PC-9 (cell line): ENCODE measurements around the gene ZNF516. TPM values are rescaled to one million over a fixed set of nuclear protein-coding genes. Genes with fewer than 3 reads are reported as not detected.

ENCODE experiments used
- BruUV-seq: library from RNA; stranded (reverse); fragments of 400-500 nt; replicated peaks from 2 replicates; lab custom pipeline; 2021; lab: Mats Ljungman, UMichigan
- CTCF ChIA-PET: fragments of 300-600 bp; sonication (Branson Sonifier 250); formaldehyde crosslinking; loops from one replicate; lab custom pipeline; 2022; ENCODE audit warnings: antibody characterized with exemption; lab: Charles Lee
- POLR2A ChIA-PET: fragments of 300-600 bp; sonication (Branson Sonifier 250); formaldehyde crosslinking; loops from one replicate; lab custom pipeline; 2022; ENCODE audit warnings: antibody characterized with exemption; ENCODE audit not compliant: unreplicated experiment; lab: Charles Lee
- DNase-seq, 2 experiments: peaks; one replicate each; pipeline versions ENCODE4 v3.0.0 to v3.0.0-alpha.2; 2015 to 2022; ENCODE audit warnings: mixed read lengths in 1 of 2
- H2AFZ ChIP-seq: fragments of 200-600 bp; sonication (generic); 2 replicates; pipeline ENCODE4 v1.8.1; 2017; ENCODE audit warnings: antibody characterized with exemption
- H3F3A ChIP-seq: fragments of 200-600 bp; sonication (generic); 2 replicates; pipeline ENCODE4 v1.8.1; 2017; ENCODE audit warnings: antibody characterized with exemption, mild to moderate bottlenecking, low read depth; ENCODE audit not compliant: insufficient read depth
- H3K27ac ChIP-seq: fragments of 200-600 bp; sonication (generic); 2 replicates; pipeline ENCODE4 v1.6.1; 2016; ENCODE audit warnings: mixed run types
- H3K27me3 ChIP-seq: fragments of 200-600 bp; sonication (generic); 2 replicates; pipeline ENCODE4 v1.6.1; 2016; ENCODE audit warnings: low read depth, mixed run types; ENCODE audit not compliant: insufficient read depth
- H3K36me3 ChIP-seq: fragments of 200-600 bp; sonication (generic); 2 replicates; pipeline ENCODE4 v1.6.1; 2016; ENCODE audit warnings: low read depth, mixed run types
- H3K4me1 ChIP-seq: fragments of 200-600 bp; sonication (generic); replicated peaks from 2 replicates; pipeline ENCODE4 v1.6.1; 2016; ENCODE audit warnings: mixed run types; ENCODE audit not compliant: insufficient read depth
- H3K4me2 ChIP-seq: fragments of 200-600 bp; sonication (generic); 2 replicates; pipeline ENCODE4 v1.6.1; 2017; ENCODE audit warnings: mixed run types
- H3K4me3 ChIP-seq: fragments of 200-600 bp; sonication (generic); 2 replicates; pipeline ENCODE4 v1.6.1; 2016; ENCODE audit warnings: mixed run types
- H3K79me2 ChIP-seq: fragments of 200-600 bp; sonication (generic); 2 replicates; pipeline ENCODE4 v1.6.1; 2017; ENCODE audit warnings: low read depth, mixed run types
- H3K9me2 ChIP-seq: fragments of 200-600 bp; sonication (generic); 2 replicates; pipeline ENCODE4 v1.8.1; 2017; ENCODE audit warnings: mild to moderate bottlenecking; ENCODE audit not compliant: insufficient read depth
- H3K9me3 ChIP-seq: fragments of 200-600 bp; sonication (generic); 2 replicates; pipeline ENCODE4 v1.8.1; 2016; ENCODE audit warnings: low read depth; ENCODE audit not compliant: insufficient read depth
- H4K20me1 ChIP-seq: fragments of 200-600 bp; sonication (generic); 2 replicates; pipeline ENCODE4 v1.8.1; 2017; ENCODE audit not compliant: insufficient read depth
- CTCF ChIP-seq: fragments of 200-600 bp; sonication (generic); conservative IDR thresholded peaks from 2 replicates; pipeline ENCODE4 v1.6.1; 2017; ENCODE audit warnings: mixed run types, antibody characterized with exemption, mild to moderate bottlenecking, moderate library complexity
- EZH2 ChIP-seq: fragments of 200-600 bp; sonication (generic); IDR thresholded peaks from 2 replicates; pipeline ENCODE4 v1.8.0; 2017; ENCODE audit warnings: antibody characterized with exemption, low read depth
- intact Hi-C: fragments of 100-400 bp; cut with micrococcal nuclease; formaldehyde crosslinking; loops from one replicate; pipeline ENCODE4 v1.10.0; 2022; ENCODE audit not compliant: unreplicated experiment
- total RNA-seq: library from RNA; stranded (reverse); gene quantifications from 2 replicates; pipeline ENCODE4 v1.2.3, GENCODE V29; 2021

ZNF516 gene
- total RNA-seq, 1 experiment from 2014 or later, result 32.7 TPM

- H3K36me3 ChIP-seq, result no peaks in the 10 kb centered on the region
- peaks cover 14% of the 10 kb centered on the region for H3K4me1 ChIP-seq
- peak overlapping the region; percentile 82; the same call in 1 of the 2 replicates for H3K4me3 ChIP-seq
- peak overlapping the region; percentile 96 for H3K4me2 ChIP-seq
- H3K79me2 ChIP-seq, result peaks cover 71% of the 10 kb centered on the region
- no peaks in the 10 kb centered on the region for H3K27me3 ChIP-seq
- no peaks in the 10 kb centered on the region for H3K9me3 ChIP-seq
- H3F3A ChIP-seq, result peaks cover 12% of the 10 kb centered on the region
- no peak for DNase-seq
- no peak overlapping the region for H3K27ac ChIP-seq
- TF ChIP-seq EZH2, result no peak
- no peak for TF ChIP-seq CTCF
- H3K9me2 ChIP-seq, result no peaks in the 10 kb centered on the region
- BruUV-seq, result no TSS peak
- CTCF ChIA-PET, result interaction anchor here (0.6 kb wide), 1 partner anchor 130 kb away, joined by 4 read pairs; no protein-coding TSS in a partner anchor
- POLR2A ChIA-PET, result no interaction called here
- H2AFZ ChIP-seq, result no peak overlapping the region
- intact Hi-C loops, result loop anchor here (5.0 kb wide), 1 partner anchor 197 kb away; no protein-coding TSS in a partner anchor
- H4K20me1 ChIP-seq, result peaks cover 39% of the 10 kb centered on the region; the same call in 1 of the 2 replicates
Measured at GRCh38 chr18:76490033-76490432, 5.0 kb downstream of the ZNF516 start.

- H4K20me1 ChIP-seq, result peaks cover 42% of the 10 kb centered on the region; the same call in 1 of the 2 replicates
- no TSS peak for BruUV-seq
- H2AFZ ChIP-seq, result no peak overlapping the region
- no peaks in the 10 kb centered on the region for H3K36me3 ChIP-seq
- H3K9me2 ChIP-seq, result no peaks in the 10 kb centered on the region
- no peaks in the 10 kb centered on the region for H3K9me3 ChIP-seq
- no peak overlapping the region for H3K4me3 ChIP-seq
- no peaks in the 10 kb centered on the region for H3K27me3 ChIP-seq
- peaks cover 81% of the 10 kb centered on the region for H3K79me2 ChIP-seq
- ChIA-PET POLR2A (no interaction called here), CTCF (no interaction called here)
- intact Hi-C loops, result no loop called here
- peak overlapping the region; percentile 96; the same call in 1 of the 2 replicates for H3K4me2 ChIP-seq
- no peak overlapping the region for H3K27ac ChIP-seq
- TF ChIP-seq EZH2 (no peak), CTCF (no peak)
- DNase-seq, result no peak
- peaks cover 12% of the 10 kb centered on the region for H3F3A ChIP-seq
- peaks cover 14% of the 10 kb centered on the region for H3K4me1 ChIP-seq
Measured at GRCh38 chr18:76489081-76489480, 6.0 kb downstream of the ZNF516 start.

GRCh38 chr18:76488190-76488589, 6.9 kb downstream of the ZNF516 start:
- Histone ChIP-seq H3K9me3 (no peaks in the 10 kb centered on the region), H3K4me1 (peaks cover 14% of the 10 kb centered on the region), H3K4me2 (no peak overlapping the region), H2AFZ (no peak overlapping the region), H3K27ac (no peak overlapping the region), H4K20me1 (peaks cover 42% of the 10 kb centered on the region), H3K27me3 (no peaks in the 10 kb centered on the region), H3K79me2 (peaks cover 83% of the 10 kb centered on the region), H3K36me3 (no peaks in the 10 kb centered on the region), H3F3A (peaks cover 4% of the 10 kb centered on the region), H3K4me3 (no peak overlapping the region), H3K9me2 (no peaks in the 10 kb centered on the region)
- intact Hi-C loops, result no loop called here
- ChIA-PET CTCF (no interaction called here), POLR2A (no interaction called here)
- DNase-seq, result no peak
- no TSS peak for BruUV-seq
- TF ChIP-seq EZH2 (no peak), CTCF (no peak)
